ENCODE measurements around the gene CAVIN3.
"Not testable (repeated sequence)": the region's sequence is repeated elsewhere in the genome, so short reads cannot be mapped to it uniquely, and the experiment has no call there.

The CAVIN3 gene

GRCh38 chr11:6323291-6323905, 3.1 kb upstream of the CAVIN3 start:
- DNase-seq (ENCODE audit: low read depth) = no peak

- DNase-seq (ENCODE audit: low read depth) = no peak
These were observed 1.7 kb upstream of the CAVIN3 start for GRCh38 chr11:6321961-6322362.

DNA sequence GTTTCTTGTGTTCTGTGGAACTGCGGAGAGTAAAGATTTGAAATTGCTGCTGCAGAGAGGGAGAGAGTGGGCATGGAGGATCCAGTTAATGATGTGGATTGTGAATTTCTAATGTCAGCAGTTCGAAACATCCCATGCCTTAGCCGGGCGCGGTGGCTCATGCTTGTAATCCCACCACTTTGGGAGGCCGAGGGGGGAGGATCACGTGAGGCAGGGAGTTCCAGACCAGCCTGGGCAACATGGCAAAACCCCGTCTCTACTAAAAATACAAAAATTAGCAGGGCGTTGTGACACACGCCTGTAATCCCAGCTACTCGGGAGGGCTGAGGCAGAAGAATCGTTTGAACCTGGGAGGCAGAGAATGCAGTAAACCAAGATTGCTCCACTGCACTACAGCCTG, 1.1 kb upstream of the CAVIN3 start:
- no peak for DNase-seq (ENCODE audit: low read depth)

DNA sequence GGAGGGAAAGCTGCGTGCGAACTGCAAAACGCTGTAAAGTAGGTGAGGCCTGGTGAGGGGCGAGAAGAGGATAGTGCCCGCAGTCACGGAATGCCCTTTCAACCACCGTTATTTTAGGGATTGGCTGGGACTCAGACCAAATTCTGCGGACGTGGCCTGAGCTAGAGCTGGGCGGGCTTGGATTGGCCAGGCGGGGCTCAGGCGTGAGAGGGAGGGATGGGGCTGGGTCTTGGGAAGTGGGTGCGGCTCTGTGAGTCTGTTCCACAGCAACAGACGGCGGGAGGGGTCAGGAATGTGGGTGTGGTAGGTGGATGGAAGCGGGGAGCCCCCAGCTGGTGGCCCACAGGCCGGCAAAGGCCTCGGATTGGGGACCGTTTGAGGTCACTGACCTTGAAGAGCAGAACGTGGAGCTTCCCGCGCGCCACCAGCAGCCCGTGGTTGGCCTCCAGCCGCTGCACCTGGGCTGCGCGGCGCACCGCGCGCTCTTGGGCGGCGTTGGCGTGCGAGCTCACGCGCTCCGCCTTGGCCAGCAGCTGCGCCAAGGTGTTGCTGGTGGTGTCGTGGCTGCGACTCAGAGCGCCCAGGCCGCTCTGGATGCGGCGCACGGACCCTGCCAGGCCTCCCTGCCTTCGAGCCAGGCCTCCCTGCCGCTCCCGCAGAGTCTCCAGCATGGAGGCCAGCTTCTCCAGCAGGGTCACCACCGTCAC, 444 bp downstream of the CAVIN3 start:
- no peak for DNase-seq (ENCODE audit: low read depth)

DNA sequence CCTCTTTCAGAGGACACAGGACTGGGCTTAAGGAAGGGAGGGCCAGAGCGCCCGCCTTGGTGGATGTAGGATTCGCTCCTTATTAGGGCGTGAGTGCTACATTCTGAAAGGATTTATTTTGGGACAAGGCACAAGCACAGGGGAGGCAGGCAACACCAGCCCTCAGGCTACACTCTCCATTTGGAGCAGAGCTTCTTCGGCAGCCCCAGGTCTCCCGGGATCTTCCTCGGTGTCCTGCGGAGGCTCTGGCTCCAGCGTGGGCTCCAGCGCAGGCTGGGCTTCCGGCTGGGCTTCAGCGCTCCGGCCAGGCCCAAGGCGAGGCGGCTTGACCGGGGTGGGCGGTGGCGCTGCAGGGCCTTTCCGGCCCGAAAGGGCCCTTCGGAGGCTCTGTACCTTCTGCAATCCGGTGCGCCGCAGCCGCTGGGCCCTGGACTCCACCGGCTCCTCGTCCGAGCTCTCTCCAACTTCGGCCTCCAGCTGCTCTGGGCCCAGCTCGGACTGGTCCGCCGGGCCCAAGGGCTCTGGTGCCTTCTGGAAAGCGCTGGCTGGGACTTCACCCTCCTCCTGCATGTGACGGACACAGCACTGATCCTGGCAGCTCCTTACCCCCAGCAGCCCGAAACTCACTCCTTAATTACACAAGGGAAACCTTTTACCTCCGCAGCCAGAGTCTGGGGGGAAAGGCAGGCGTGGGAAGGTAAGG, 1.1 kb downstream of the CAVIN3 start:
- no peak for DNase-seq (ENCODE audit: low read depth)

GRCh38 chr11:6318204-6318603, 2.1 kb downstream of the CAVIN3 start:
- no peak for DNase-seq (ENCODE audit: low read depth)

- DNase-seq (ENCODE audit: low read depth) = peak; percentile 13
These were observed 4.4 kb downstream of the CAVIN3 start for GRCh38 chr11:6315811-6316425.

DNA sequence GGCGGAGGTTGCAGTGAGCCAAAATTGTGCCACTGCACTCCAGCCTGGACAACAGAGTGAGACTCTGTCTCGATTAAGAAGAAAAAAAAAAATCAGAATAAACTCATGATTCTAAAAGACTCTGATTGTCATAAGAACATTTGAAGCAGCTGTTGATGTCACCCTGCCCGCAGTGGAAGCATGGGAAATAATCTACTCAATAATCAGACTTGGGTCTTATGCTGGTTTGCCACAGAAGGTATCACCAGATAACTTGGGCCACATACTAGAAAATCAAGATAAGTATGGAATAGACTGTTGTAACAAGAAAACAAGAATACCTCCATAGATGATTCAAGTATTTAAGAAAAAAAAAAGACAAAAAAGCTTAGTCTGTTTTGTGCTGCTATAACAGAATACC, 8.2 kb downstream of the CAVIN3 start:
- no peak for DNase-seq (ENCODE audit: low read depth)

DNA sequence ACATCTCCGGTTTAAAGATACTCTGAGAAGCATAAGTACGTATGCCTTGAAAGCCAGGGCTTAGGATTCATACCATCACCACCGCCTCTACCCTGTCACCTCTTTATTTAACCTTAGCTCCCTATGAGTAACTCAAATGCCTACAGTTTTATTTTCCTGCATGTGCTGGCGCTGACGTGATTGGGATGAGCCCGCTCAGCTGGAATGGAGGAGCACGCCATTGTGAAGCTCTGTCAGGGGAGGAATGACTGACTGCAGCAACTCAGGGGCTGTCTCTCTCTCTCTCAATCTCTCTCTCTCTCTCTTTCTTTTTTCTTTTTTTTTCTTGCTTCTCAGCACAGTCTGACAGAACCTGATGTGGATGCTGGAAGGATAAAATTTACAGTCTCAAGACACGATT, 12.4 kb downstream of the CAVIN3 start:
- DNase-seq (ENCODE audit: low read depth) = no peak

DNA sequence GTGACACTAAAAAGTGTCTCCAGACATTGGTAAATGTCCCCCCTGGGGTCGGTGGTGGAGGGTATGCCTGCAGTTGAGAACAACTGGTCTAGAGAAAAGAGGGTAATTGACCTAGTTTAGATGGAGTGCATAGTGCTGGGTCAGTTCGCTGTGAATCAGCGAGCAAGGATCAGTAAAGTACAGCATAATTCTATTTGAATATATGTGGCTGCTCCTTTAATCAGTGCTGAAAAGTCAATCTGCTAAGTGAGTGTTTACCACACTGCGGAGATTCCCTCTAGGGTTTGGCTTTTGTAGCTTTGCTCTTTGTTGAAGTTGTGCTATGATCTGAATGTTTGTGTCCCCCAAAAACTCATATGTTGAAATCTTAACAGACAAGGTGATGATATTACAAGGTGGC, 15.0 kb downstream of the CAVIN3 start:
- no peak for DNase-seq (ENCODE audit: low read depth)

DNA sequence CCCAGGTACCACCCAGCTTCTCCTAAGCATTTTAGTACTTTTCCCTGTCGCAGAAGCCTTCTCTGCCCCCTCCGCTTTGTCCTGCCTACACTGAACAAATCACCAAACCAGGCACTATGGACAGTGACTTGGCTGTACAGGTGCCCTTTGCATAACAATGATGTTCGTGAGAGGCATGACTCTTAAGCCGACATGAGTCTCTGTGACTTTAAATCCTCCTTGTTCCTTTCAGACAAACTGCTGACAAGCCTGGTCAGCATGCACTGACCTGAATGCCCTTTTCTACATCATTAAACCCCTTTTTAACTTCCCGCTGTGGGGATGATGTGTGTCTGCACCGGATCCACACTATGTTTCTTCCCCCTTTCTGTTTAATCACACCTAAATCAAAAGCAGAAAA, 16.6 kb downstream of the CAVIN3 start:
- DNase-seq (ENCODE audit: low read depth) = no peak

DNA sequence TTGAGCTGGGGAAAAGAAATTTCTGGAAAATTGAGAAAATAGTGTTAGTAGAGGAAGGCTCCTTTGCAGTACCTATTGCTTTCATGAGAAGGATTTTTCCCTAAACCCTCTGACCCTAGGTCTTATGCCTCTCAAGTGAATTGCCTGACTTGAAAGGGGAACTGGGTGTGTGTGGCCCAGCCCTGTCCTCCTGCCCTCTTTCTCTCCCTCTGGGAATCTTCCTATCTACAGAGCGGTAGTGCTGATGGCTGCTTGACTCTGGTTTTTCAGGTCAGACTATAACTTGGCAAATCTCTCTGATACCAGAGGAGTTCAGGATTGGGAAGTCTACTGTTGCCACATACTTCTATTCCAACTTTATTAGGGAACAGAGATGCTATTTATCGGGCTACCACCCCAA, 19.2 kb downstream of the CAVIN3 start:
- no peak for DNase-seq (ENCODE audit: low read depth)

- no peak for DNase-seq (ENCODE audit: low read depth)
These were observed 20.0 kb downstream of the CAVIN3 start for GRCh38 chr11:6300325-6300724.

- no peak for DNase-seq (ENCODE audit: low read depth)
These were observed 21.7 kb downstream of the CAVIN3 start for GRCh38 chr11:6298605-6299004.

GRCh38 chr11:6297831-6298230, 22.5 kb downstream of the CAVIN3 start:
- no peak for DNase-seq (ENCODE audit: low read depth)

DNA sequence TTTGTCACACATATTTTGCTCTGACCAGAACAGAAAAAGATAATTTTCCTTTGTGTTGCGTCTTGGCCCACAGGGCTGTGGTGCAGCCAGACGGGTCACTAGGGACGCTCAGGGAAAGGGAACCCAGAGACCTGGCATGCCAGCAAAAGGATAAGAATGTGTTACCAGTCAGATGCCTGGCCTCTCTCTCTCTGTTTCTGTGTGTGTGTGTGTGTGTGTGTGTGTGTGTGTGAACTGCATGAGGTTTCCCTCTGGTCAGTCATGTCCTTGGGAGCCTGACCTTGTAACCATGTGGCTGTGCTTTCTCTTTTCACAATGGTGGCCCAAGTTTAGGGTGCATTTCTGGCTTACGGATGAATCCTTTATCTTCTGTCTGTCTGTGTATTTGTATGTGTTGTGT, 35.3 kb downstream of the CAVIN3 start:
- no peak for DNase-seq (ENCODE audit: low read depth)

DNA sequence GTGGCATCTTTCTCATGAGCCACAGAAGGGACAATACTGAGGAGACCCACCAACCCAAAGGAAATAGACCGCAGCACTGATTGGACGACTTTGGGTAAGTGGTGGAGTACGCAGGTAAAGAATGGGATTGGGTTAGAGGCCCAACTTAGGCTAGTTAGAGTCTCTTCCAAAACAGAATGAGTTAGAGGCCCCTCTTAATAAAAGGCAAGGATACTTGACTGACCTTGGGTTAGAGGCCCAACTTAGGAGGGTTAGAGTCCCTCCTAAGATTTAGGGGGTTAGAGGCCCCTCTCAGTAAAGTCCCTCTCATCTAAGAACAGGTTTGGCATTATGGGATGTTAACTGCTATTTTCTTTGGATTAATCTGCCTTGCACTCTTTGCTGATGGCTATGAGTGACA, 36.1 kb downstream of the CAVIN3 start:
- DNase-seq (ENCODE audit: low read depth) = no peak

DNA sequence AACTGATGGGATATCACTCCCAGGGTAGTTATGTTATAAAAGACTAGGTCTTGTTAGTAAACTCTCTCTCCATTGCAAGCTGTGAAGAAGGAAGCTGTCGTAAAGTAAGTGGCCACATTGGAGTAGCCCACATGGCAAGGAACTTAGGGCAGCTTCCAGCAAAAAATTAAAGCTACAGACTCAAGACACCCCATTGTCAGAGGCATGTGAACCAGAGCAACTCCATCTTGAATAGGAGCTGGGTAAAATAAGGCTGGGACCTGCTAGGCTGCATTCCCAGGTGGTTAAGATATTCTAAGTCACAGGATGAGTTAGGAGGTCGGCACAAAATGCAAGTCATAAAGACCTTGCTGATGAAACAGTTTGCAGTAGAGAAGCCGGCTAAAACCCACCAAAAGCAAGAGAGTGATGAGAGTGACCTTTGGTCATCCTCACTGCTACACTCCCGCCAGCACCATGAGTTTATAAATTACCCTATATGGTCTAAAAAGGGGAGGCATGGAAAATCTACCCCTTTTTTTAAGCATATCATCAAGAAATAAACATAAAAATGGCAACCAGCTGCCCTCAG, 36.8 kb downstream of the CAVIN3 start:
- no peak for DNase-seq (ENCODE audit: low read depth)

- not testable (repeated sequence) for DNase-seq (ENCODE audit: low read depth)
These were observed 39.5 kb downstream of the CAVIN3 start for GRCh38 chr11:6280809-6281208.

DNA sequence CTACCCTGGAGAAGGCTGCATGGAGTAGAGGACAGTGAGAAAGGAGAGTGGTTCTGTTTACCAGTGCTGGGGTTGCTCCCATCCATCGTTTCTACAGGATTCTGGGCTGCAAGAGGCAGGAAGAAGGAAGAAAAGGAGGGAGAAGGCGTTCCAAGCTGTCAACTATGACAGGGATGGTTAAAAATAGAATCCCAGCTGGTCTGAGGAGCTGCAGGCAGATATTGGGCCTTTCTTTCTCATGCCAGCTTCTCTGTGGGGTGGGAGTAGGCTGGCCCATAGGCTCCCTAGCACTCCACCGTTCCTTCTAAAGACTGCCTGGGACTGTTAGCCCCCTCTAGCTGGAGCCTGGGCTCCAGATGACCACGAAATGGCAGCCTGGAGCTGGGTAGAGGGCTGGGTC, 47.1 kb downstream of the CAVIN3 start:
- DNase-seq (ENCODE audit: low read depth) = no peak

GRCh38 chr11:6271598-6271997, 48.7 kb downstream of the CAVIN3 start:
- no peak for DNase-seq (ENCODE audit: low read depth)

- no peak for DNase-seq (ENCODE audit: low read depth)
These were observed 49.6 kb downstream of the CAVIN3 start for GRCh38 chr11:6270584-6271246.
